C4-2B (cell line): ENCODE measurements around the gene BEND7.

ENCODE experiments used
- H3K27ac ChIP-seq: fragments of 450-650 bp; 2 replicates; pipeline ENCODE4 v1.5.1; 2017
- ZFX ChIP-seq: fragments of 450-650 bp; IDR thresholded peaks from 2 replicates; pipeline ENCODE4 v1.6.1; 2017
- TF ChIP-seq, protein P1 (sequence below): fragments of 450-650 bp; conservative IDR thresholded peaks from 2 replicates; pipeline ENCODE4 v1.5.1; 2017; ENCODE audit warnings: mild to moderate bottlenecking

The BEND7 gene

DNA sequence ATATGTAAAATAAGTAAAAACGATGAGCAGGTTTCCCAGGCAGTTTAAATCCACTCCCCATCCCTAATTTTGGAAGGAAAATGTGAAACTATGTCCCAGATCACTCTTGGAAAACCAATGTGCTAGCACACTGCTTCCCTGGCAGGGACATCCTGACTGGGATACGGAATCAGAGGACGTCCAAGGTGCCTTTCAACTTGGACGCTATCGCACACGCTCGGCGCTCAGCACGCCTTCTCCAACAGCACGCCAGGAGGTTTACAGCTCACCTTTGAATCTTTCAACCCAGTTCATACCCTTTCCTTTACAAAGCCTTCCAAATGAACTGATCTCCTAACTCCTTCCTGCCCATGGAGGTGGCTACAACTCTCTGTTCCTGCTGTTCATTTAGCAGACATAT lies 47.1 kb downstream of the BEND7 start:
- H3K27ac ChIP-seq: no peak overlapping the region
- no peak for TF ChIP-seq ZFX
- TF ChIP-seq, protein P1, sequence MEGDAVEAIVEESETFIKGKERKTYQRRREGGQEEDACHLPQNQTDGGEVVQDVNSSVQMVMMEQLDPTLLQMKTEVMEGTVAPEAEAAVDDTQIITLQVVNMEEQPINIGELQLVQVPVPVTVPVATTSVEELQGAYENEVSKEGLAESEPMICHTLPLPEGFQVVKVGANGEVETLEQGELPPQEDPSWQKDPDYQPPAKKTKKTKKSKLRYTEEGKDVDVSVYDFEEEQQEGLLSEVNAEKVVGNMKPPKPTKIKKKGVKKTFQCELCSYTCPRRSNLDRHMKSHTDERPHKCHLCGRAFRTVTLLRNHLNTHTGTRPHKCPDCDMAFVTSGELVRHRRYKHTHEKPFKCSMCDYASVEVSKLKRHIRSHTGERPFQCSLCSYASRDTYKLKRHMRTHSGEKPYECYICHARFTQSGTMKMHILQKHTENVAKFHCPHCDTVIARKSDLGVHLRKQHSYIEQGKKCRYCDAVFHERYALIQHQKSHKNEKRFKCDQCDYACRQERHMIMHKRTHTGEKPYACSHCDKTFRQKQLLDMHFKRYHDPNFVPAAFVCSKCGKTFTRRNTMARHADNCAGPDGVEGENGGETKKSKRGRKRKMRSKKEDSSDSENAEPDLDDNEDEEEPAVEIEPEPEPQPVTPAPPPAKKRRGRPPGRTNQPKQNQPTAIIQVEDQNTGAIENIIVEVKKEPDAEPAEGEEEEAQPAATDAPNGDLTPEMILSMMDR: no peak

DNA sequence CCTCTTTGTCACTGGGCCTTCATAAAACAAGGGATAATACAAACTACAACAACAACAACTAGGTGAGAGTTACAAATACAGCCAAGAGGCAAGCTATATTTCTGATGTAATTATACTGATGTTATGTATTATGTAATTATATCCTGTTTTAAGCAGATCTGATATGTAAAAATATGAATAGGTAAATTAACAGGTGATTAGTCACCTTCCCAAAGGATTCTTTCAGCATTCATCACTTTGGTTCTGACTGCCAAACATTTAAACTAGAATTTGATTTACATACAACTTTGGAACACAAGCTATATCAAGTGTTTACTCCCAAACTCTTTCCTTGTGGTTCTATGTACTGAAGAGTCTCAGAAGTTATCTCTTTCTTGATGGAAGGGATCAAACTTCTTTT lies 53.7 kb downstream of the BEND7 start:
- no peak overlapping the region for H3K27ac ChIP-seq
- TF ChIP-seq, protein P1: no peak
- TF ChIP-seq ZFX: no peak

DNA sequence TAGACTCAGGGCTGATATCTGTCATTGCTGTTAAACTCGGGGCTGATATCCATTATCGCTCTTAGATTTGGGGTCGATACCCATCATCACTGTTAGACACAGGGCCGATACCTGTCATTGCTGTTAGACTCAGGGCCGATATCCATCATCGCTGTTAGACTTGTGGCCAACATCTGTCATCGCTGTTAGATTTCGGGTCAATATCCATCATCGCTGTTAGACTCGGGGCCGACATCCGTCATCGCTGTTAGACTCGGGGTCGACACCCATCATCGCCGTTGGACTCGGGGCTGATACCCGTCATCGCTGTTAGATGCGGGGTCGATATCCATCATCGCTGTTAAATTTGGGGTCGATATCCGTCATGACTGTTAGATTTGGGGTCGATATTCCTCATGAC lies 54.8 kb downstream of the BEND7 start:
- no peak overlapping the region for H3K27ac ChIP-seq
- TF ChIP-seq, protein P1: no peak
- no peak for TF ChIP-seq ZFX

DNA sequence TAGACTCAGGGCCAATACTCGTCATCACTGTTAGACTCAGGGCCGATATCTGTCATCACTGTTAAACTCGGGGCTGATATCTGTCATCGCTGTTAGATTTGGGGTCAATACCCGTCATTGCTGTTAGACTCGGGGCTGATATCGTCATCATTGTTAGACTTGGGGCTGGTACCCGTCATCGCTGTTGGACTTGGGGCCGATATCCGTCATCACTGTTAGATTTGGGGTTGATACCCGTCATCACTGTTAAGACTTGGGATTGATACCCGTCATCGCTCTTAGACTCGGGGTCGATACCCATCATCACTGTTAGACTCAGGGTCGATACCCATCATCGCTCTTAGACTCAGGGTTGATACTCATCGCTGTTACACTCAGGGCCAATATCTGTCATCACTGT lies 56.5 kb downstream of the BEND7 start:
- no peak overlapping the region for H3K27ac ChIP-seq
- TF ChIP-seq, protein P1: no peak
- no peak for TF ChIP-seq ZFX

DNA sequence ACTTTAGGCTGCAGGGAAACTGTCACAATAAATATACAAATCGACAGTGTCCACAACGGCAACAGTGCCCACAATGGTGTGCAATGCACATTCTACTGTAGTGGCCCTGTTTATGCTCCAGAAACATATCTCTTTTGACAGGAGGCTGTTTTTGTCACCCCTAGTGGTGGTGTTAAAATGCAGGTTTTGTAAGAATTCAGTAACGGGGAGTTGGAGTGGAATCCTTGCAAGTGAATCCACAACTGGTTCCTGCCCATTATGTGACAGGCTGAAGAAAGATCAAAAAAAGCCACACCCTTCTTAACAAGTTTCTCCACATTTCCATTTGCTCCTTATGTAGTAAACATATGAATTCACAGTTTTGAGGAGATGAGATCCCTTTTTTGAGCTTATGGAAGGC lies 58.5 kb downstream of the BEND7 start:
- TF ChIP-seq, protein P1: peak; percentile 44
- TF ChIP-seq ZFX: no peak
- H3K27ac ChIP-seq: no peak overlapping the region

DNA sequence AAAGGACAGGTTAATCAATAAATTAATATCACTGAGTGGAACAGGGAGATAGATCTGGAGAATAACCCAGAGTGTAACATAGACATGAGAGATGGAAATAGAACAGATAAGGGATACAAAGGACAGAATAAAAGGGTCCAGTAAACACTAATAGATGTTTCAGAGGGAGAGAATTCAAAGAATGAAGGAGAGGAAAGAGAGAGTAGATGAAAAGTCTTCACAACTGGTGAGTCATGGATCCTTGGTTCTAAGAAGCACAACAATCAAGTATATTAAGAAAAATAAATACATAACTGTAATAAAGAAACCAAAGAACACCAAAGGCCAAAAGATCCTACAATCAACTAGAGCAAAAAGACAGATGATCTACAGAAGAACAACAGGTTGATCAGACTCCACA lies 66.3 kb downstream of the BEND7 start:
- TF ChIP-seq, protein P1: no peak
- no peak for TF ChIP-seq ZFX
- no peak overlapping the region for H3K27ac ChIP-seq

DNA sequence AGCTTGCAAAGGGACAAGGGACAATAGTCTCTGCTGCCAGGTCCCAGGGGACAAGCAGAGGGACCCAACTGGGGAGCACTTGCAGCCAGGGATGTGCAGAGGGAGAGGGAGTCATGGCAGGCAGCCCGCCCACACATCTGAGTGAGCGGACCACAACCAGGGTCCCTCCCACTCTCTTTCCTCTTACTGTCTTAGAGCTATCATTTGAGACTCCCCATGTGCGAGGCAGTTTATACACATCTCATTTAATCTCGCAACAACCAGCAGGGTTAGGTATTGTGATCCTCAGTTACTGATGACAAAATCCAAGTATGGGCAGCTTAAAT lies 70.2 kb downstream of the BEND7 start:
- TF ChIP-seq, protein P1: no peak
- TF ChIP-seq ZFX: no peak
- no peak overlapping the region for H3K27ac ChIP-seq
